ENCODE measurements around the gene HERC3. TPM values are rescaled to one million over a fixed set of nuclear protein-coding genes. Genes with fewer than 3 reads are reported as not detected.
A peak's percentile ranks its signal among the peaks of the same experiment; 100 is the strongest.

Gene HERC3
- total RNA-seq, 1 experiment from 2014 or later: 5.5 TPM

DNA sequence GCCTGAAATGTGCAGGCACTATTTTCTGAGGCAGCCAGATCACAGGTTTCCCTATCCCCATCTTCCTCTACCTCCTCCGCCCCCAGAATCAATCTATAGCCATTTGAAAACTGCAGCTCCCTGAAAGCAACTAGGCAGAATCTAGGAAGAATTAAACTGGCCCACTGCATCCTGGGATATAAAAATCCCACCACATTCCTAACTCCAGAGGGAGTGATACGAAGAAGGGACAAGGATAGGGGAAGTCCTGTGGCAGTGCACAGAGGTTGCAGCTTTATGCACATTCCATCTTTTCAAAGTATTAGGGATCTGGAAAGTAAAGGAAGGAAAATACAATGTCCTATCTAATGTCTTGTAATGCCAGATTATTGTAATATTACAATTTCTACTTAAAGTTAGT, 18.3 kb upstream of the HERC3 start:
- TF ChIP-seq TEAD4 (CRISPR knock-in tag; IDR thresholded peaks at IDR 0.05) (peak; percentile 48; the same call in 1 of the 2 replicates), TEAD1 (CRISPR knock-in tag; IDR thresholded peaks at IDR 0.05) (peak; percentile 74; the same call in 1 of the 2 replicates), HMGA2 (CRISPR knock-in tag; IDR thresholded peaks at IDR 0.05) (no peak)
- TF ChIP-seq, protein P1, sequence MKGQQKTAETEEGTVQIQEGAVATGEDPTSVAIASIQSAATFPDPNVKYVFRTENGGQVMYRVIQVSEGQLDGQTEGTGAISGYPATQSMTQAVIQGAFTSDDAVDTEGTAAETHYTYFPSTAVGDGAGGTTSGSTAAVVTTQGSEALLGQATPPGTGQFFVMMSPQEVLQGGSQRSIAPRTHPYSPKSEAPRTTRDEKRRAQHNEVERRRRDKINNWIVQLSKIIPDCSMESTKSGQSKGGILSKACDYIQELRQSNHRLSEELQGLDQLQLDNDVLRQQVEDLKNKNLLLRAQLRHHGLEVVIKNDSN (CRISPR knock-in tag; IDR thresholded peaks at IDR 0.05): no peak
- ATAC-seq (peak; percentile 98), DNase-seq (ENCODE audit: low spot score) (no peak)
- Mint-ChIP-seq H3K9me3 (peaks cover 6% of the 10 kb centered on the region), H3K4me3 (no peak overlapping the region), H3K4me1 (peaks cover 18% of the 10 kb centered on the region), H3K27me3 (ENCODE audit: low read depth) (peaks cover 2% of the 10 kb centered on the region; the same call in 1 of the 2 replicates), H3K27ac (no peak overlapping the region), H3K36me3 (no peaks in the 10 kb centered on the region)
- POLR2A ChIA-PET: no interaction called here
- CTCF ChIA-PET: interaction anchor here (0.6 to 1.9 kb wide), 14 partner anchors 10 to 165 kb away, joined by 3 to 18 read pairs (median 4); partner anchors contain the start of genes HERC3 and HERC5

DNA sequence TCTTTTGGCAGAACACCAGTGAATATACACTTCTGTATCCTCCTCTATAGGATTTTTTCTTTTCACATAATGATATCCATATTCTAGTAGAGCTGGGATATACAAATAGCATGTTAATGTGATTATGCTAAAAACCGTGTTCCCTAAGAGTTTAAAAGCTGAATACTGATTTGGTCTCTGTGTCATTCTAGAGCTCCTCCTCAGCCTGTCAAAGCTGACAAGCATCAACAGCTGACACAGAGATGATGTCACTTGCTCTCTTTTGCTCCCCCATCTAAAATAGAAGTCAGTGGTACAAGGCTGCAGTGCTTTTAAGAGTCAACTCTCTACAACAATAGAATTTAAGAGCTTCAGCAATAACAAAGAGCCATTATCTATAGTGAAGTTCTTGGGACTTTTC, 17.1 kb upstream of the HERC3 start:
- no peak for DNase-seq (ENCODE audit: low spot score)
- no peak for ATAC-seq
- H3K36me3 Mint-ChIP-seq: no peaks in the 10 kb centered on the region
- ChIA-PET CTCF (interaction anchor here (0.9 to 1.9 kb wide), 3 partner anchors 18 to 84 kb away, joined by 3 to 18 read pairs (median 8); no protein-coding TSS in a partner anchor), POLR2A (no interaction called here)
- H3K27ac Mint-ChIP-seq: no peak overlapping the region
- no peaks in the 10 kb centered on the region for H3K27me3 Mint-ChIP-seq (ENCODE audit: low read depth)
- H3K4me3 Mint-ChIP-seq: no peak overlapping the region
- H3K4me1 Mint-ChIP-seq: peaks cover 11% of the 10 kb centered on the region
- H3K9me3 Mint-ChIP-seq: no peaks in the 10 kb centered on the region
- TF ChIP-seq NFATC4 (CRISPR knock-in tag; IDR thresholded peaks at IDR 0.05) (no peak), ZNF138 (CRISPR knock-in tag; conservative IDR thresholded peaks at IDR 0.05) (no peak), ZNF671 (CRISPR knock-in tag; IDR thresholded peaks at IDR 0.05) (no peak), ZNF317 (CRISPR knock-in tag; IDR thresholded peaks at IDR 0.05; ENCODE audit: borderline replicate concordance, low read depth) (no peak), ELF4 (CRISPR knock-in tag; IDR thresholded peaks at IDR 0.05; ENCODE audit: low read depth) (no peak), HMGA2 (CRISPR knock-in tag; IDR thresholded peaks at IDR 0.05) (no peak), SOX15 (CRISPR knock-in tag; IDR thresholded peaks at IDR 0.05) (no peak), FOXP1 (CRISPR knock-in tag; IDR thresholded peaks at IDR 0.05; ENCODE audit: borderline replicate concordance) (no peak), TEAD4 (CRISPR knock-in tag; IDR thresholded peaks at IDR 0.05) (no peak)
- TF ChIP-seq, protein P2, sequence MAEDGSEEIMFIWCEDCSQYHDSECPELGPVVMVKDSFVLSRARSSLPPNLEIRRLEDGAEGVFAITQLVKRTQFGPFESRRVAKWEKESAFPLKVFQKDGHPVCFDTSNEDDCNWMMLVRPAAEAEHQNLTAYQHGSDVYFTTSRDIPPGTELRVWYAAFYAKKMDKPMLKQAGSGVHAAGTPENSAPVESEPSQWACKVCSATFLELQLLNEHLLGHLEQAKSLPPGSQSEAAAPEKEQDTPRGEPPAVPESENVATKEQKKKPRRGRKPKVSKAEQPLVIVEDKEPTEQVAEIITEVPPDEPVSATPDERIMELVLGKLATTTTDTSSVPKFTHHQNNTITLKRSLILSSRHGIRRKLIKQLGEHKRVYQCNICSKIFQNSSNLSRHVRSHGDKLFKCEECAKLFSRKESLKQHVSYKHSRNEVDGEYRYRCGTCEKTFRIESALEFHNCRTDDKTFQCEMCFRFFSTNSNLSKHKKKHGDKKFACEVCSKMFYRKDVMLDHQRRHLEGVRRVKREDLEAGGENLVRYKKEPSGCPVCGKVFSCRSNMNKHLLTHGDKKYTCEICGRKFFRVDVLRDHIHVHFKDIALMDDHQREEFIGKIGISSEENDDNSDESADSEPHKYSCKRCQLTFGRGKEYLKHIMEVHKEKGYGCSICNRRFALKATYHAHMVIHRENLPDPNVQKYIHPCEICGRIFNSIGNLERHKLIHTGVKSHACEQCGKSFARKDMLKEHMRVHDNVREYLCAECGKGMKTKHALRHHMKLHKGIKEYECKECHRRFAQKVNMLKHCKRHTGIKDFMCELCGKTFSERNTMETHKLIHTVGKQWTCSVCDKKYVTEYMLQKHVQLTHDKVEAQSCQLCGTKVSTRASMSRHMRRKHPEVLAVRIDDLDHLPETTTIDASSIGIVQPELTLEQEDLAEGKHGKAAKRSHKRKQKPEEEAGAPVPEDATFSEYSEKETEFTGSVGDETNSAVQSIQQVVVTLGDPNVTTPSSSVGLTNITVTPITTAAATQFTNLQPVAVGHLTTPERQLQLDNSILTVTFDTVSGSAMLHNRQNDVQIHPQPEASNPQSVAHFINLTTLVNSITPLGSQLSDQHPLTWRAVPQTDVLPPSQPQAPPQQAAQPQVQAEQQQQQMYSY (CRISPR knock-in tag; IDR thresholded peaks at IDR 0.05): no peak
- TF ChIP-seq, protein P3, sequence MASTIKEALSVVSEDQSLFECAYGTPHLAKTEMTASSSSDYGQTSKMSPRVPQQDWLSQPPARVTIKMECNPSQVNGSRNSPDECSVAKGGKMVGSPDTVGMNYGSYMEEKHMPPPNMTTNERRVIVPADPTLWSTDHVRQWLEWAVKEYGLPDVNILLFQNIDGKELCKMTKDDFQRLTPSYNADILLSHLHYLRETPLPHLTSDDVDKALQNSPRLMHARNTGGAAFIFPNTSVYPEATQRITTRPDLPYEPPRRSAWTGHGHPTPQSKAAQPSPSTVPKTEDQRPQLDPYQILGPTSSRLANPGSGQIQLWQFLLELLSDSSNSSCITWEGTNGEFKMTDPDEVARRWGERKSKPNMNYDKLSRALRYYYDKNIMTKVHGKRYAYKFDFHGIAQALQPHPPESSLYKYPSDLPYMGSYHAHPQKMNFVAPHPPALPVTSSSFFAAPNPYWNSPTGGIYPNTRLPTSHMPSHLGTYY (CRISPR knock-in tag; IDR thresholded peaks at IDR 0.05): no peak
- TF ChIP-seq, protein P4, sequence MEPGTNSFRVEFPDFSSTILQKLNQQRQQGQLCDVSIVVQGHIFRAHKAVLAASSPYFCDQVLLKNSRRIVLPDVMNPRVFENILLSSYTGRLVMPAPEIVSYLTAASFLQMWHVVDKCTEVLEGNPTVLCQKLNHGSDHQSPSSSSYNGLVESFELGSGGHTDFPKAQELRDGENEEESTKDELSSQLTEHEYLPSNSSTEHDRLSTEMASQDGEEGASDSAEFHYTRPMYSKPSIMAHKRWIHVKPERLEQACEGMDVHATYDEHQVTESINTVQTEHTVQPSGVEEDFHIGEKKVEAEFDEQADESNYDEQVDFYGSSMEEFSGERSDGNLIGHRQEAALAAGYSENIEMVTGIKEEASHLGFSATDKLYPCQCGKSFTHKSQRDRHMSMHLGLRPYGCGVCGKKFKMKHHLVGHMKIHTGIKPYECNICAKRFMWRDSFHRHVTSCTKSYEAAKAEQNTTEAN (CRISPR knock-in tag; IDR thresholded peaks at IDR 0.05): no peak
- TF ChIP-seq, protein P5, sequence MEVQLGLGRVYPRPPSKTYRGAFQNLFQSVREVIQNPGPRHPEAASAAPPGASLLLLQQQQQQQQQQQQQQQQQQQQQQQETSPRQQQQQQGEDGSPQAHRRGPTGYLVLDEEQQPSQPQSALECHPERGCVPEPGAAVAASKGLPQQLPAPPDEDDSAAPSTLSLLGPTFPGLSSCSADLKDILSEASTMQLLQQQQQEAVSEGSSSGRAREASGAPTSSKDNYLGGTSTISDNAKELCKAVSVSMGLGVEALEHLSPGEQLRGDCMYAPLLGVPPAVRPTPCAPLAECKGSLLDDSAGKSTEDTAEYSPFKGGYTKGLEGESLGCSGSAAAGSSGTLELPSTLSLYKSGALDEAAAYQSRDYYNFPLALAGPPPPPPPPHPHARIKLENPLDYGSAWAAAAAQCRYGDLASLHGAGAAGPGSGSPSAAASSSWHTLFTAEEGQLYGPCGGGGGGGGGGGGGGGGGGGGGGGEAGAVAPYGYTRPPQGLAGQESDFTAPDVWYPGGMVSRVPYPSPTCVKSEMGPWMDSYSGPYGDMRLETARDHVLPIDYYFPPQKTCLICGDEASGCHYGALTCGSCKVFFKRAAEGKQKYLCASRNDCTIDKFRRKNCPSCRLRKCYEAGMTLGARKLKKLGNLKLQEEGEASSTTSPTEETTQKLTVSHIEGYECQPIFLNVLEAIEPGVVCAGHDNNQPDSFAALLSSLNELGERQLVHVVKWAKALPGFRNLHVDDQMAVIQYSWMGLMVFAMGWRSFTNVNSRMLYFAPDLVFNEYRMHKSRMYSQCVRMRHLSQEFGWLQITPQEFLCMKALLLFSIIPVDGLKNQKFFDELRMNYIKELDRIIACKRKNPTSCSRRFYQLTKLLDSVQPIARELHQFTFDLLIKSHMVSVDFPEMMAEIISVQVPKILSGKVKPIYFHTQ (CRISPR knock-in tag; IDR thresholded peaks at IDR 0.05): no peak
- TF ChIP-seq, protein P6, sequence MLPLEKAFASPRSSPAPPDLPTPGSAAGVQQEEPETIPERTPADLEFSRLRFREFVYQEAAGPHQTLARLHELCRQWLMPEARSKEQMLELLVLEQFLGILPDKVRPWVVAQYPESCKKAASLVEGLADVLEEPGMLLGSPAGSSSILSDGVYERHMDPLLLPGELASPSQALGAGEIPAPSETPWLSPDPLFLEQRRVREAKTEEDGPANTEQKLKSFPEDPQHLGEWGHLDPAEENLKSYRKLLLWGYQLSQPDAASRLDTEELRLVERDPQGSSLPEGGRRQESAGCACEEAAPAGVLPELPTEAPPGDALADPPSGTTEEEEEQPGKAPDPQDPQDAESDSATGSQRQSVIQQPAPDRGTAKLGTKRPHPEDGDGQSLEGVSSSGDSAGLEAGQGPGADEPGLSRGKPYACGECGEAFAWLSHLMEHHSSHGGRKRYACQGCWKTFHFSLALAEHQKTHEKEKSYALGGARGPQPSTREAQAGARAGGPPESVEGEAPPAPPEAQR (CRISPR knock-in tag; IDR thresholded peaks at IDR 0.05): no peak
- TF ChIP-seq, protein P7, sequence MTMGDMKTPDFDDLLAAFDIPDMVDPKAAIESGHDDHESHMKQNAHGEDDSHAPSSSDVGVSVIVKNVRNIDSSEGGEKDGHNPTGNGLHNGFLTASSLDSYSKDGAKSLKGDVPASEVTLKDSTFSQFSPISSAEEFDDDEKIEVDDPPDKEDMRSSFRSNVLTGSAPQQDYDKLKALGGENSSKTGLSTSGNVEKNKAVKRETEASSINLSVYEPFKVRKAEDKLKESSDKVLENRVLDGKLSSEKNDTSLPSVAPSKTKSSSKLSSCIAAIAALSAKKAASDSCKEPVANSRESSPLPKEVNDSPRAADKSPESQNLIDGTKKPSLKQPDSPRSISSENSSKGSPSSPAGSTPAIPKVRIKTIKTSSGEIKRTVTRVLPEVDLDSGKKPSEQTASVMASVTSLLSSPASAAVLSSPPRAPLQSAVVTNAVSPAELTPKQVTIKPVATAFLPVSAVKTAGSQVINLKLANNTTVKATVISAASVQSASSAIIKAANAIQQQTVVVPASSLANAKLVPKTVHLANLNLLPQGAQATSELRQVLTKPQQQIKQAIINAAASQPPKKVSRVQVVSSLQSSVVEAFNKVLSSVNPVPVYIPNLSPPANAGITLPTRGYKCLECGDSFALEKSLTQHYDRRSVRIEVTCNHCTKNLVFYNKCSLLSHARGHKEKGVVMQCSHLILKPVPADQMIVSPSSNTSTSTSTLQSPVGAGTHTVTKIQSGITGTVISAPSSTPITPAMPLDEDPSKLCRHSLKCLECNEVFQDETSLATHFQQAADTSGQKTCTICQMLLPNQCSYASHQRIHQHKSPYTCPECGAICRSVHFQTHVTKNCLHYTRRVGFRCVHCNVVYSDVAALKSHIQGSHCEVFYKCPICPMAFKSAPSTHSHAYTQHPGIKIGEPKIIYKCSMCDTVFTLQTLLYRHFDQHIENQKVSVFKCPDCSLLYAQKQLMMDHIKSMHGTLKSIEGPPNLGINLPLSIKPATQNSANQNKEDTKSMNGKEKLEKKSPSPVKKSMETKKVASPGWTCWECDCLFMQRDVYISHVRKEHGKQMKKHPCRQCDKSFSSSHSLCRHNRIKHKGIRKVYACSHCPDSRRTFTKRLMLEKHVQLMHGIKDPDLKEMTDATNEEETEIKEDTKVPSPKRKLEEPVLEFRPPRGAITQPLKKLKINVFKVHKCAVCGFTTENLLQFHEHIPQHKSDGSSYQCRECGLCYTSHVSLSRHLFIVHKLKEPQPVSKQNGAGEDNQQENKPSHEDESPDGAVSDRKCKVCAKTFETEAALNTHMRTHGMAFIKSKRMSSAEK (CRISPR knock-in tag; IDR thresholded peaks at IDR 0.05; ENCODE audit: borderline replicate concordance): no peak
- TF ChIP-seq, protein P8, sequence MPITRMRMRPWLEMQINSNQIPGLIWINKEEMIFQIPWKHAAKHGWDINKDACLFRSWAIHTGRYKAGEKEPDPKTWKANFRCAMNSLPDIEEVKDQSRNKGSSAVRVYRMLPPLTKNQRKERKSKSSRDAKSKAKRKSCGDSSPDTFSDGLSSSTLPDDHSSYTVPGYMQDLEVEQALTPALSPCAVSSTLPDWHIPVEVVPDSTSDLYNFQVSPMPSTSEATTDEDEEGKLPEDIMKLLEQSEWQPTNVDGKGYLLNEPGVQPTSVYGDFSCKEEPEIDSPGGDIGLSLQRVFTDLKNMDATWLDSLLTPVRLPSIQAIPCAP (CRISPR knock-in tag; IDR thresholded peaks at IDR 0.05): no peak

Measured in WTC11 (cell line).